ENCODE measurements around the gene TSR2.
"Not testable (repeated sequence)": the region's sequence is repeated elsewhere in the genome, so short reads cannot be mapped to it uniquely, and the experiment has no call there.

The TSR2 gene

GRCh38 chrX:54473993-54474859, 34.0 kb downstream of the TSR2 start:
- no peak for DNase-seq (ENCODE audit: low read depth, low spot score)

GRCh38 chrX:54479136-54480111, 39.2 kb downstream of the TSR2 start:
- no peak for DNase-seq (ENCODE audit: low read depth, low spot score)

- no peak for DNase-seq (ENCODE audit: low read depth, low spot score)
Measured at GRCh38 chrX:54482839-54483593, 42.8 kb downstream of the TSR2 start.

GRCh38 chrX:54483946-54484345, 43.7 kb downstream of the TSR2 start:
- no peak for DNase-seq (ENCODE audit: low read depth, low spot score)

DNA sequence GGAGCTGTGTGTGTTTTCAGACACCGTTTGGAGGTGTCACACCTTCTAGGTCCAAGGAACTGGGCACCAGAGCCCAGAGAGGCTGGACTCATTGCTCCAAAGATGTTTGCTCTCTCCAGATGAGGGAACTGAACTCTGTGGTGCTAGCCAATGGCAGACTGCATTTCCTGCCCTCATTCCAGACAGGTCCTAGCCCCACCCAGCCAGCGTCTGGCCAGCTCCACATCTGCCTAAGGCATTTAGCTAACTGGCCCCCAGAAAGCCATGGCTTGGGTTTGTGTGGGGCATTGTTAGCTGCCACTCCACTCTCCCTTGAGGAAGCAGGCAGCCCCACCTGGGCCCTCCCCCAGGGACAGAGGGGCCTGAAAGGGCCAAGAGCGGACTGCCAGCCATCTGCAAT, 44.5 kb downstream of the TSR2 start:
- no peak for DNase-seq (ENCODE audit: low read depth, low spot score)

- DNase-seq (ENCODE audit: low read depth, low spot score), result not testable (repeated sequence)
Measured at GRCh38 chrX:54489819-54490218, 49.6 kb downstream of the TSR2 start.

GRCh38 chrX:54492340-54492739, 52.1 kb downstream of the TSR2 start:
- DNase-seq (ENCODE audit: low read depth, low spot score), result no peak

DNA sequence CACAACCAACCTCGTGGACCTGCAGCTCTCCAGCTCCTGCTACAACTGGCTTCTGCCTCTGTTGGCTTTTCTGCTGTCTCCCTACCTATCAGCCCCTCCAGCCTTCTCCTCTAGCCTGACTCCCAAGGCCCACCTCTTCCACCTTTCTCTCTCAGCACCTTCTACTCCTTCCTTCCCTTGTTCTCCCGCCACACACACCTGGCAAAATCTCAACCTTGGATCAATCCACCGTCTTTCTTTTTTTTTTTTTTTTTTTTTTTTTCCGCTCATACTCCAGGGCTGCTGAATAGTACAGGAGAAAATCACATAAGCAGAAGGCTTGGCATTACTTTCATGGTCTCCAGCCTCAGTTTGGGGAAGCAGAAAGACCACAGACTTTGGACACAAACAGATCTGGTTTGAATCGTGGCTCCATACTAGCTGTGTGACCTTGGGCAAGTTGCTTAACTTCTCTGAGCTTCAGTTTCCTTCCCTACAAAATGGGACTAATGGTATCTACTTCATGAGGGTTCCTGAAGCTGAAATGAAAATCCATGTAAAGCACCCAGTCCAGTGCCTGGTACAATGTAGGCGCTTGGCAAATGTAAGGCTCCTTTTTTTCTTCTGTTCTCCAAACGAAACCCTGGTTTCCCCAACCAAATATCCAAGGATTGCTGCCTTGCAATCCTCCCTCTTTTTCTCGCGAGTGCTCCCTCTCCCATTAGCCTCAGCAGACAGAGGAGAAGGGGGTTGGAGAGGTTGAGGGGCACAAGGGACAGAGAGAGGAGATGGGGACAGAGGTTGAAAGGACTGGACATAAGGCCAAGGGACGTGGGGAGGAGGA, 54.2 kb downstream of the TSR2 start:
- no peak for DNase-seq (ENCODE audit: low read depth, low spot score)

Measured in iPS DF 19.7 (cell line).